ENCODE results near the gene SEC24D. TPM values are rescaled to one million over a fixed set of nuclear protein-coding genes. Genes with fewer than 3 reads are reported as not detected.

The SEC24D gene
- total RNA-seq, 1 donor from 2014 or later = 63.9 TPM

GRCh38 chr4:118843237-118843636, 7.3 kb upstream of the SEC24D start:
- intact Hi-C loops (cut with micrococcal nuclease) = no loop called here

GRCh38 chr4:118842055-118842454, 6.1 kb upstream of the SEC24D start:
- intact Hi-C loops (cut with micrococcal nuclease) = no loop called here

- intact Hi-C loops (cut with micrococcal nuclease) = loop anchor here (5.0 kb wide), 3 partner anchors 152 to 463 kb away; partner anchors contain the start of genes METTL14 and USP53
Observed at GRCh38 chr4:118839221-118839927, 3.4 kb upstream of the SEC24D start.

- intact Hi-C loops (cut with micrococcal nuclease) = loop anchor here (5.0 kb wide), 3 partner anchors 150 to 465 kb away; partner anchors contain the start of genes METTL14 and USP53
Observed at GRCh38 chr4:118837121-118837507, 1.2 kb upstream of the SEC24D start.

- intact Hi-C loops (cut with micrococcal nuclease) = loop anchor here (1.0 to 5.0 kb wide), 5 partner anchors 14 to 466 kb away; partner anchors contain the start of genes METTL14 and USP53
Observed at GRCh38 chr4:118836301-118837120, 585 bp upstream of the SEC24D start.

GRCh38 chr4:118834960-118835569, 861 bp downstream of the SEC24D start:
- intact Hi-C loops (cut with micrococcal nuclease) = loop anchor here (1.0 to 5.0 kb wide), 4 partner anchors 30 to 467 kb away; partner anchors contain the start of genes METTL14 and USP53

GRCh38 chr4:118834070-118834469, 1.9 kb downstream of the SEC24D start:
- intact Hi-C loops (cut with micrococcal nuclease) = no loop called here

- intact Hi-C loops (cut with micrococcal nuclease) = no loop called here
Observed at GRCh38 chr4:118833192-118833820, 2.6 kb downstream of the SEC24D start.

- intact Hi-C loops (cut with micrococcal nuclease) = no loop called here
Observed at GRCh38 chr4:118829107-118829506, 6.8 kb downstream of the SEC24D start.

GRCh38 chr4:118826723-118827444, 9.0 kb downstream of the SEC24D start:
- intact Hi-C loops (cut with micrococcal nuclease) = no loop called here

GRCh38 chr4:118825799-118826198, 10.1 kb downstream of the SEC24D start:
- intact Hi-C loops (cut with micrococcal nuclease) = no loop called here

GRCh38 chr4:118824141-118824540, 11.8 kb downstream of the SEC24D start:
- intact Hi-C loops (cut with micrococcal nuclease) = no loop called here

GRCh38 chr4:118823471-118823870, 12.5 kb downstream of the SEC24D start:
- intact Hi-C loops (cut with micrococcal nuclease) = no loop called here

- intact Hi-C loops (cut with micrococcal nuclease) = no loop called here
Observed at GRCh38 chr4:118821590-118822293, 14.2 kb downstream of the SEC24D start.

GRCh38 chr4:118817178-118817930, 18.6 kb downstream of the SEC24D start:
- intact Hi-C loops (cut with micrococcal nuclease) = no loop called here

- intact Hi-C loops (cut with micrococcal nuclease) = no loop called here
Observed at GRCh38 chr4:118816538-118817177, 19.3 kb downstream of the SEC24D start.

- intact Hi-C loops (cut with micrococcal nuclease) = no loop called here
Observed at GRCh38 chr4:118814891-118815290, 21.0 kb downstream of the SEC24D start.

- intact Hi-C loops (cut with micrococcal nuclease) = no loop called here
Observed at GRCh38 chr4:118814058-118814457, 21.9 kb downstream of the SEC24D start.

GRCh38 chr4:118813561-118813960, 22.4 kb downstream of the SEC24D start:
- intact Hi-C loops (cut with micrococcal nuclease) = no loop called here
